HG02981 (cell line): ENCODE results near the gene TMEM144.

Source experiments
- ATAC-seq: cut with Tn5 transposase; IDR thresholded peaks from one replicate; pipeline ENCODE4 v1.9.1; 2021; ENCODE audit warnings: mild to moderate bottlenecking, moderate library complexity; ENCODE audit not compliant: unreplicated experiment

The TMEM144 gene

DNA sequence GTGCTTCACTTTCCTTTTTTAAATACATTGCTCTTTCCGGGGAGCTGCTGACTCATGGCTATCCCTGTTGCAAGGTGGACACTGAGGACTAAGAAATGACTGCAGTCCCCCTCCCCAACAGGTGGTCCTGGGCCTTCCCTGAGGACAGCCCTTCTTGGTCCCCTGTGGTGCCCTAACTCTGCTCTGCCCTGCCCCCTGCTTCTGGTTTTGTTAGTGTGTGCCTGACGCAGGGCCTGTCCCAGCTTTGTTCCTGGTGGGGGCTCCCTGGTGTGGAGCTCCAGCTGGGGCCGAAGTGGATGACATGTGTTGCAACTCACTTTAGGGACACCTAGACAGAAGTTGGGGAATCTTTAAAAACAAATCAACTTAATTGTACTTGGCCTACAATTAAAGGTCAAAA, 81.9 kb downstream of the TMEM144 start:
- no peak for ATAC-seq

DNA sequence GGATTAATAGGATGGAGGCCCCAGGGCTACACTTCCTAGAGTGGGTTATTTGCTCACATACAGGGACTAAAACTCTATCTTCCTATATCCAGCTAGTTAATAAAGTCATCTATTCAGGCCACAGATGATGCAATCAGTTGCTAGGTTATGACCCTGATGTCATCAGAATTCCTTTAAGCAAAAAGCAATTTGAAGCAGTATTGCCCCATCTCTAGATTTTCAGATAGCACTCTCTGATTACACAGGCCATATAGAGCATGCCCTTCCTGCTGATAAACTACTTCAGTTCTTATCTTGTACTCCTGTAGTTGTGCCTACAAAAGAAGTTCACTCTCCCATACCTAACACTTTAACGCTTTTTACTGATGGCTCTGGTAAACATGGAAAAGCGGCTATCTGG, 84.8 kb downstream of the TMEM144 start:
- ATAC-seq, result no peak

DNA sequence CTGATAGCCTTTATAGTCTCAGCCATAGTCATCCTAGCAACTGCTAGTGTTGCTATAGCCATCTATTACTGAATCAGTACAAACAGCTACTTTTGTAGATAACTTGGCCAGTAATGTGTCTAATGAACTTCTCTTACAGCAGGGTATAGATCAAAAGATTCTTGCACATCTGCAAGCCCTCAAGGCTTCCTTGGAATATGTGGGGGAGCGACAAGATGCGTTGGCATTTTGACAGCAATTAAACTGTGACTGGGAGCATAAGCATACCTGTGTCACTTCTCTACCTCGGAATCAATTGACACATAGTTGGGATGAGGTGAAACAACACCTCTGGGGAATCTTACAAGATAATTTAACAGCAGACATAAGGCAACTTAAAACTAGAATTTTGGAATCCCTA, 87.6 kb downstream of the TMEM144 start:
- ATAC-seq, result no peak

DNA sequence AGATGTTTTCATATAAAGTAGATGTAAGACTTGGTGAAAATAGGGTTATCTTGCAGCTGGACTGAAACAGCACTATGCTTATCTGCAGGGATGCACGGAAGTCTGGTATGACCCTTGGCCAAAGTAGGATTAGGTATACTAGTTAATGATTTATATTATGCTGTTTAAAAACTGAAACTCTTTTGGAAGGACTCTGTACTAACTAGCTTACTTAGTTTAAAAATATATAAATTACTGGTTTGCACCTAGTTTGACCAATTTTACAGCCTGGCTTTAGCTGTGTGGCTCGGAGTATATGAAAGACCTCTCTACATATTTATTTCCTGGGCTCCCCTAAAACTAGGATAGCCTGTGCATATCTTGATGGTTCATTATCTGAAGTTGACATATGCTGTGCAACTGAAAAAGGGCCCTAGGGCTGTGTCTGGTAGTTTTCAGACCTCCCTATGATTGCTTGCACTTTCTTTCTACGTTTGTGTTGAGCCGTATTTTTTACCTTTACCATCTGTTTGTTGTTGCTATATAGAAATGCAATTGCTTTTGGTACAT, 89.2 kb downstream of the TMEM144 start:
- ATAC-seq, result no peak

DNA sequence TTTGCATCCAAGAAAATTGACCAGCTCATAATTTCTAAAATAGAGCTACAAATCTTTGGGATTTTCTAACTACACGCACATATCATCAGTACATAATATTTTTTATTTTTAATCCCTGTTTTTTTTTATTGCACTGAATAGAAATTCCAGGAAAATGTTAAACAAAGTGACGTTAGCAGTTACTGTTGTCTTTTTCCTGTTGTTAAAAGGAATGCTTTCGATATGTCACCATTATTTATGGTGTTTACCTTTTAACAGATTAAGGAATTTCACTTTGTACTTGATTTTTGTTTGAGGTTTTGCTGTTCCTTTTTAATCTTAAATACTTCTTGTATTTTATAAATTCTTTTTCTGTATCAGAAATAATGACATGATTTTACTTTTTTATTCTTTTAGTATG, 89.7 kb downstream of the TMEM144 start:
- ATAC-seq, result no peak

DNA sequence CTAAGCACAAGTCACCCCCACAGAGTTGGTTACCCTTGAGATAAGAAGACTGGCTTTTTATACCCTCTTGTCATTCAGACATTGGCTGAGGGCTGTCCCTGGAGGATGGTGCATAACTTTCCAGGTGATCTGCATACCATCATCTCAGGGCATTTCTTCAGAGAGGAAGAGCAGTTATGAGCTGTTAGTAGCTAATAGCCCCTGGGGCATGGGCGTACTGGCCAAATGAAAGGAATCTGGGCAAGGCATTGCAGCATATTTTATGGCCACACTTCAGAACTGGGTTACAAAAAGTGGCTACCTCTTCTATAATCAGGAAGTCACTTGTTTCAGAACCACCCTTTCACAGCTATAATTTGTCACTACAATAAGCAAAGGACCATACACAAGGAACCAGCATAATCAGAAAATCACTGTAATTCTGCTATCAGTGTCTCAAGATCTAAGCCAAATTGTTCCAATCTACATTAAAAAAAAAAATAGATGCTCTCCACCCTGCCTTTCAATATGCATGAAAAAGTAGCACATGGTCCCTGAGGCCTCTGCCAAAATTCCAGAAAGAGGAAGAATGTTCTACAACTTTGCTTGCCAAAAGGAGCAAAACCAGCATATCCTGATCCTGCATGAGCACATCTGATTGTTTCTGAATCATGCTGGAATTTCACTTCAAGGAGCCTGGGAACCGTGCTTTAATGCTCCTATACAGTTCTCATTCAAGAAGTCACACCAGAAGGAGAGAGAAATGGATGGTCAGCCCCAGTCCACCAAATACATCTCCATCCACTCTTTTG, 92.0 kb downstream of the TMEM144 start:
- ATAC-seq, result no peak

DNA sequence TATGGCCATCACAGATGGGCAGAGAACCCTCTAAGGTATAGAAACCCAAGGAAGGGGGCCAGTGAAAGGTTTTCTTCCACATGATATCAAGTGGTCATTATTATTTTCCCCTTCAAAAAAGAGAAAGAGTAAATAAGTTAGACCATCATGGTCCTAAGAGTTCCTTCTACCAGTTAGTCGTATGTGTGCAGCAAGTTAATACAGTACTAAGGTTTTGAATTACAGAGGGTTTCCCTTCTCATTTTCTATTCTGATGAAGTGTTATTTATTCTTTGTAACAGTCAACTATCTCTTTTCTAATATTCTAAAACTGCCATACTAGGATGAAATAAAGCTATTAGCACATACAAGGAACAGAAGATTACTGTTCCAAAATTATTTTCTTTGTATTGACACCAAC, 94.4 kb downstream of the TMEM144 start:
- ATAC-seq, result no peak
